Activated CD4-positive, alpha-beta memory T cell treated with anti-CD3 and anti-CD28 coated beads for 36 hours (primary cell): ENCODE results near the gene TNPO3. TPM values are rescaled to one million over a fixed set of nuclear protein-coding genes. Genes with fewer than 3 reads are reported as not detected.
A peak's percentile ranks its signal among the peaks of the same experiment; 100 is the strongest.

ENCODE experiments used
- CTCF ChIA-PET: fragments of 350-600 bp; sonication (Branson Sonifier 250); formaldehyde crosslinking; loops from one replicate; lab custom pipeline; 2021; ENCODE audit warnings: antibody characterized with exemption, inconsistent platforms; lab: Charles Lee
- POLR2A ChIA-PET: fragments of 350-600 bp; sonication (Branson Sonifier 250); formaldehyde crosslinking; loops from one replicate; lab custom pipeline; 2021; ENCODE audit warnings: antibody characterized with exemption; lab: Charles Lee
- DNase-seq: peaks from one replicate; pipeline ENCODE4 v3.0.0-alpha.2; 2020
- H3K27ac Mint-ChIP-seq: one replicate; pipeline ENCODE4 v1.8.0; 2021; ENCODE audit warnings: mixed read lengths
- H3K27me3 Mint-ChIP-seq: one replicate; pipeline ENCODE4 v1.8.0; 2021; ENCODE audit warnings: mixed read lengths
- H3K36me3 Mint-ChIP-seq: one replicate; pipeline ENCODE4 v1.8.0; 2021; ENCODE audit warnings: mixed read lengths
- H3K4me1 Mint-ChIP-seq: one replicate; pipeline ENCODE4 v1.8.0; 2021; ENCODE audit warnings: low read depth, mixed read lengths
- H3K4me3 Mint-ChIP-seq: one replicate; pipeline ENCODE4 v1.8.0; 2021; ENCODE audit warnings: mild to moderate bottlenecking, mixed read lengths
- H3K9me3 Mint-ChIP-seq: one replicate; pipeline ENCODE4 v1.8.0; 2021; ENCODE audit warnings: mixed read lengths
- intact Hi-C: fragments of 100-400 bp; cut with micrococcal nuclease; formaldehyde crosslinking; loops from one replicate; pipeline ENCODE4 v1.15.1; 2023
- total RNA-seq, 2 experiments: library from RNA; stranded (reverse); gene quantifications; one replicate each; pipeline ENCODE4 v1.2.3, GENCODE V29; 2021

The TNPO3 gene
- total RNA-seq = 10 to 100 TPM; 53.4 to 54.5 TPM

GRCh38 chr7:129054438-129055293, at the start of gene TNPO3:
Gene TNPO3, minus strand, starts transcription at chr7:129055111. Its CDS starts 341 bp downstream, at chr7:129054770.
- peaks cover 7% of the 10 kb centered on the region for H3K27me3 Mint-ChIP-seq
- peaks cover 11% of the 10 kb centered on the region for H3K36me3 Mint-ChIP-seq
- peaks cover 26% of the 10 kb centered on the region for H3K4me1 Mint-ChIP-seq
- H3K27ac Mint-ChIP-seq = peak within 1 kb of the TSS; percentile 98
- peak; percentile 94 for DNase-seq
- POLR2A ChIA-PET = interaction anchor here (0.7 to 2.5 kb wide), 9 partner anchors 13 to 170 kb away, joined by 3 to 16 read pairs (median 4); partner anchors contain the start of gene AHCYL2
- intact Hi-C loops = loop anchor here (1.0 to 10.0 kb wide), 4 partner anchors 10 to 120 kb away; partner anchors contain the start of gene IRF5
- H3K9me3 Mint-ChIP-seq = no peaks in the 10 kb centered on the region
- H3K4me3 Mint-ChIP-seq = peak within 1 kb of the TSS; percentile 97
- CTCF ChIA-PET = interaction anchor here (0.7 to 2.1 kb wide), 9 partner anchors 10 to 171 kb away, joined by 3 to 10 read pairs (median 3); partner anchors contain the start of gene IRF5

DNA sequence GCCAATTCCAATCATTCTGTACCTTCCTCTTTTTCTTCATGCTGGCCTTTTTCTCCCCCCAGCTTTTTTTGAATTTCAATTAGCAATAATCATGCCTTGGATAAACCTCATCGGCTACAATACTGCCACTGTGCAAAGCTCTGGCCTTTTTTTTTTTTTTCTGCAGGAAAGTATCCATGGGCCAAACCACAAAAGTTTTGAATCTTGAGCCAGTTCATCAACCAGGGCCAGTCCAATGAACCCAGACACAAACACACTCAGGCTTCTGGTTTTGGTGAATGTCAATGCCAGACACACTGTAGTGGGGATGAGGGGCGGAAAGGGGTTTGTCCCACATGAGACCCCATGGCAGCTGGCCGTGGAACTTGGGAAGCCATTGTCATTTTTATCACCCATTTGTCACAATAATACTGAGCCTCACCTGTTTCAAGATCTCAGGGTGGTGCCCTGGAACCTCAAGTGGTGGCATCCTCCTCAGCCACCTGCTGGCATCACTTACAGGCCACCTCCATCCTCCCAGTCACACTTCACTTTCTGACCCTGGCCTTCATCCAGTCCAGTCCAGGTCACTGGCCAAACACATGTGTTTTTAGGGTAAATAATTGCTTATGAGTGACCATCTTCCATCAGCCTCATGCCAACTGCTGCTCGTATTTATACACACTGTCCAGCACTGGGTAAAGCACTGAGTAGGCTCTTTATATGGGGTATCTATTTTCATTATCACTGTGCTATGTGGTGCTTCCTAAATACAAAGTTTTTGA, 48.8 kb upstream of the TNPO3 start:
- no peaks in the 10 kb centered on the region for H3K36me3 Mint-ChIP-seq
- no peak for DNase-seq
- H3K27me3 Mint-ChIP-seq = no peaks in the 10 kb centered on the region
- ChIA-PET POLR2A (no interaction called here), CTCF (interaction anchor here (1.5 kb wide), 1 partner anchor 12 kb away, joined by 6 read pairs; no protein-coding TSS in a partner anchor)
- H3K27ac Mint-ChIP-seq = no peak overlapping the region
- H3K9me3 Mint-ChIP-seq = no peaks in the 10 kb centered on the region
- H3K4me3 Mint-ChIP-seq = no peak overlapping the region
- intact Hi-C loops = no loop called here
- H3K4me1 Mint-ChIP-seq = no peaks in the 10 kb centered on the region

- Mint-ChIP-seq H3K27me3 (no peaks in the 10 kb centered on the region), H3K4me3 (no peak overlapping the region), H3K4me1 (no peaks in the 10 kb centered on the region), H3K27ac (no peak overlapping the region), H3K36me3 (no peaks in the 10 kb centered on the region), H3K9me3 (no peaks in the 10 kb centered on the region)
- intact Hi-C loops = no loop called here
- ChIA-PET POLR2A (no interaction called here), CTCF (interaction anchor here (1.2 to 3.5 kb wide), 2 partner anchors 11 to 62 kb away, joined by 4 to 19 read pairs; no protein-coding TSS in a partner anchor)
- DNase-seq = no peak
Observed at GRCh38 chr7:129101746-129102145, 46.8 kb upstream of the TNPO3 start.

- intact Hi-C loops = no loop called here
- Mint-ChIP-seq H3K27me3 (no peaks in the 10 kb centered on the region), H3K4me1 (no peaks in the 10 kb centered on the region), H3K9me3 (no peaks in the 10 kb centered on the region), H3K36me3 (no peaks in the 10 kb centered on the region), H3K27ac (no peak overlapping the region), H3K4me3 (no peak overlapping the region)
- CTCF ChIA-PET = interaction anchor here (3.5 kb wide), 1 partner anchor 10 kb away, joined by 19 read pairs; no protein-coding TSS in a partner anchor
- POLR2A ChIA-PET = no interaction called here
- DNase-seq = no peak
Observed at GRCh38 chr7:129100827-129101166, 45.9 kb upstream of the TNPO3 start.

DNA sequence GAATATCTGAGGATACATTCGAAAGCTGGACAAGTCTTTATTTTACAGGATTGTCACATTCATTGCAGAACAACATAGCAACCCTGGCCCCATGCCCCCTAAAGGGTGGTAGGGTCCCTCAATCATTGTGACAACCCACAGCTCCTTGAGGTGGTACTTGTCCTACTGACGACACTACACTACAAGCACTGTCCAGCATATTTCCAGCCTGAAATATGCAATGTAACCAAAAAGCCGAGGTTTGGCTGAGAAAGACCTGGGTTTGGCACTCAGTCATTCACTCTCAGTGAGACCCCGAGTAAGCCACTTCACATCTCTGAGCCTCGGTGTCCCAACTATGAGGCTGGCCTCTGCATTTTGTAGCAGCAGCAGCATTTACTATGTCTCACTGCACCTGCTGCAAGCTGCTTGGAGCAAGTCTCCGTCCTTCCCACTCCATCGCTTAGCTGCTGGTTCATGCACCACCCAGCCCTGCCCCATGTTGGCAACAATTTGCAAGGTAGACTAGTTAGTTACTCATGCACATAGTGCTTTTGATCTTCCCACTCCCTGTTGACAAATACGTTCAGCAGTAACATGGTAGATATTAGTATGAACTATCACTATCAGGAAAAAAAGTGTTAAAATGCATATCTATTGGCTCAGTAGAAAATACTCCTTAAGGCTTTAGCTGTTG, 43.6 kb upstream of the TNPO3 start:
- H3K36me3 Mint-ChIP-seq = no peaks in the 10 kb centered on the region
- intact Hi-C loops = no loop called here
- H3K27me3 Mint-ChIP-seq = no peaks in the 10 kb centered on the region
- no peaks in the 10 kb centered on the region for H3K9me3 Mint-ChIP-seq
- peaks cover 6% of the 10 kb centered on the region for H3K4me1 Mint-ChIP-seq
- no peak for DNase-seq
- ChIA-PET CTCF (interaction anchor here (0.6 to 3.5 kb wide), 4 partner anchors 8 to 112 kb away, joined by 3 to 19 read pairs (median 4); no protein-coding TSS in a partner anchor), POLR2A (no interaction called here)
- H3K27ac Mint-ChIP-seq = no peak overlapping the region
- H3K4me3 Mint-ChIP-seq = no peak overlapping the region

GRCh38 chr7:129095258-129095657, 40.3 kb upstream of the TNPO3 start:
- peak overlapping the region; percentile 18 for H3K4me3 Mint-ChIP-seq
- peak; percentile 24 for DNase-seq

DNA sequence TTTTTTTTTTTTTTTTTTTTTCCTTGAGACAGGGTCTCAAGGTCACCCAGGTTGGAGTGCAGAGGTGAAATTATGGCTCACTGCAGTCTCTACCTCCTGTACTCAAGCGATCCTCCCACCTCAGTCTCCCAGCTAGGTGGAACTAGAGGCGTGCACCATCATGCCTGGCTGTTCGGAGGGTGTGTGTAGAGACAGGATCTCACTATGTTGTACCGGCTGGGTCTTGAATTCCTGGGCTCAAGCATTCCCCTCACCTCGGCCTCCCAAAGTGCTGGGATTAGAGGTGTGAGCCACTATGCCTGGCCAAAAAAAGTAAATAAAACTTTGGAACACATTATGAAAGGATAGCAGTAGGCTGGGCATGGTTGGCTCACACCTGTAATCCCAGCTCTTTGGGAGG, 39.6 kb upstream of the TNPO3 start:
- H3K9me3 Mint-ChIP-seq = no peaks in the 10 kb centered on the region
- ChIA-PET CTCF (interaction anchor here (1.2 kb wide), 2 partner anchors 11 to 69 kb away, joined by 3 to 6 read pairs; no protein-coding TSS in a partner anchor), POLR2A (no interaction called here)
- H3K27ac Mint-ChIP-seq = no peak overlapping the region
- H3K4me3 Mint-ChIP-seq = no peak overlapping the region
- no peaks in the 10 kb centered on the region for H3K36me3 Mint-ChIP-seq
- peaks cover 15% of the 10 kb centered on the region for H3K4me1 Mint-ChIP-seq
- intact Hi-C loops = loop anchor here (5.0 kb wide), 1 partner anchor 118 kb away; no protein-coding TSS in a partner anchor
- DNase-seq = no peak
- H3K27me3 Mint-ChIP-seq = peaks cover 1% of the 10 kb centered on the region

More at GRCh38 chr7:129095258-129095657, 40.3 kb upstream of the TNPO3 start:
- Mint-ChIP-seq H3K9me3 (no peaks in the 10 kb centered on the region), H3K27me3 (peaks cover 1% of the 10 kb centered on the region), H3K4me1 (peaks cover 11% of the 10 kb centered on the region), H3K27ac (no peak overlapping the region), H3K36me3 (no peaks in the 10 kb centered on the region)
- intact Hi-C loops = no loop called here
- ChIA-PET CTCF (interaction anchor here (1.2 kb wide), 2 partner anchors 12 to 68 kb away, joined by 3 to 6 read pairs; no protein-coding TSS in a partner anchor), POLR2A (no interaction called here)

DNA sequence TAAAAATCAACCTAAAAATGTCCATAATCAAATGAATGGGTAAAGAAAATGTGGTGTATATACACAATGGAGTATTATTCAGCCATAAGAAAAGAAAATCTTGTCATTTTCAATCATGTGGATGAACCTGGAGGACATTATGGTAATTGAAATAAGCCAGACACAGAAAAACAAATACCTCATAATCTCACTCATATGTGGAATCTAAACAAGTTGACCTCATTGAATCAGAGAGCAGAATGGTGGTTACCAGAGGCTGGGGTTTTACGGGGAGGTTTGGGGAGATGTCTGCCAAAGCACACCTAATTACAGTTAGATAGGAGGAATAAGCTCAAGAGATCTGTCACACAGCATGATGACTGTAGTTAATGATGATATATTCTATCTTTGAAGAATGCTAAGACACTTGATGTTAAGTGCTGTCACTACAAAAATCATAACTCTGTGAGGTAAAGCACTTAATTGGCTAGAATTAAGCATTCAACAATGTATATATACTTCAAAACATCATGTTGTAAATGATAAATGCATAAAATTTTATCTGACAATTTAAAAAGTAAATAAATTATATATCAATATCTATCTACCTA, 39.1 kb upstream of the TNPO3 start:
- no peaks in the 10 kb centered on the region for H3K9me3 Mint-ChIP-seq
- intact Hi-C loops = loop anchor here (5.0 kb wide), 1 partner anchor 118 kb away; no protein-coding TSS in a partner anchor
- H3K27ac Mint-ChIP-seq = no peak overlapping the region
- no peaks in the 10 kb centered on the region for H3K36me3 Mint-ChIP-seq
- POLR2A ChIA-PET = no interaction called here
- H3K4me1 Mint-ChIP-seq = peaks cover 15% of the 10 kb centered on the region
- DNase-seq = no peak
- no peak overlapping the region for H3K4me3 Mint-ChIP-seq
- CTCF ChIA-PET = interaction anchor here (1.2 kb wide), 1 partner anchor 10 kb away, joined by 3 read pairs; no protein-coding TSS in a partner anchor
- peaks cover 1% of the 10 kb centered on the region for H3K27me3 Mint-ChIP-seq

DNA sequence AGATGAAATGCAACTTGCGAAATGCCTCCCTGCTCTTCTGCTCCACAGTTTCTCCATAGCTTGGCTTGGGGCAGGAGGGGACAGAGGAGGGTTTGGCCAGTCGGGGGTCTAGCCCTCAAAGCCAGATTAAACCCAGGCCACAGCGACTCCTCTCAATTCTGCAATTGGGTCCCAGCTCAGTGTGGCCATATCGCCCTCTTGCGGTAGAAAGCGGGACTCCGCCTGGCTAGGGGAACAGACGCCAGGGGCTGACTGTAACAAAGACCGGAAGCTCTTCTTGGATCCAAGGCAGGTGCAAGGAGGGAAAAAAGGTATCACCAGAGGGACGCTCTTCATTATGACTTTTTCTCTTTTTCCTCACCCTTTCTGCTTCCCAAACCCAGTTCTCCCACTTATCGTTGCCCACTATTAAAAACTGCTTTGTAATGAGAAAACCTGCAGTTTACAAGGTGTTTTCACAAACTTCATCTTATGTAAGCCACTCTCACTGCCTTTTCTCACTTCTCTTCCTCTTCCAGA, 36.6 kb upstream of the TNPO3 start:
- Mint-ChIP-seq H3K4me3 (no peak overlapping the region), H3K27ac (peak overlapping the region; percentile 52), H3K4me1 (peaks cover 15% of the 10 kb centered on the region), H3K9me3 (no peaks in the 10 kb centered on the region), H3K27me3 (peaks cover 1% of the 10 kb centered on the region), H3K36me3 (no peaks in the 10 kb centered on the region)
- ChIA-PET POLR2A (no interaction called here), CTCF (interaction anchor here (0.6 to 5.3 kb wide), 62 partner anchors 9 to 1386 kb away, joined by 3 to 70 read pairs (median 5); partner anchors contain the start of genes ATP6V1F, KCP and TNPO3)
- intact Hi-C loops = loop anchor here (1.0 to 5.0 kb wide), 5 partner anchors 83 to 250 kb away; no protein-coding TSS in a partner anchor
- peak; percentile 93 for DNase-seq

GRCh38 chr7:129090300-129090907, 35.5 kb upstream of the TNPO3 start:
- POLR2A ChIA-PET = no interaction called here
- Mint-ChIP-seq H3K27ac (no peak overlapping the region), H3K4me1 (peaks cover 13% of the 10 kb centered on the region), H3K36me3 (no peaks in the 10 kb centered on the region), H3K9me3 (no peaks in the 10 kb centered on the region), H3K4me3 (no peak overlapping the region), H3K27me3 (peaks cover 1% of the 10 kb centered on the region)
- no peak for DNase-seq
- intact Hi-C loops = loop anchor here (2.0 to 5.0 kb wide), 2 partner anchors 82 to 122 kb away; no protein-coding TSS in a partner anchor
- CTCF ChIA-PET = interaction anchor here (0.5 to 5.3 kb wide), 18 partner anchors 9 to 484 kb away, joined by 3 to 70 read pairs (median 6); partner anchors contain the start of genes ATP6V1F and KCP
